Type B pancreatic cell (in vitro differentiated cells): ENCODE results near the gene ZFPM1. TPM values are rescaled to one million over a fixed set of nuclear protein-coding genes. Genes with fewer than 3 reads are reported as not detected.

ENCODE experiments used
- DNase-seq: peaks from one replicate; pipeline ENCODE4 v3.0.0; 2021; ENCODE audit warnings: mixed read lengths; ENCODE audit not compliant: unreplicated experiment; ENCODE audit errors: extremely low spot score
- H3K27ac Mint-ChIP-seq: 2 replicates; pipeline ENCODE4 v1.8.0; 2021; ENCODE audit warnings: mild to moderate bottlenecking, mixed read lengths
- H3K27me3 Mint-ChIP-seq: 2 replicates; pipeline ENCODE4 v1.8.0; 2021; ENCODE audit warnings: mixed read lengths
- H3K36me3 Mint-ChIP-seq: 2 replicates; pipeline ENCODE4 v1.8.0; 2021; ENCODE audit warnings: mixed read lengths
- H3K4me1 Mint-ChIP-seq: one replicate; pipeline ENCODE4 v1.8.0; 2021; ENCODE audit warnings: mixed read lengths; ENCODE audit not compliant: unreplicated experiment
- H3K4me3 Mint-ChIP-seq: 2 replicates; pipeline ENCODE4 v1.8.0; 2021; ENCODE audit warnings: mild to moderate bottlenecking, mixed read lengths
- H3K9me3 Mint-ChIP-seq: 2 replicates; pipeline ENCODE4 v1.8.0; 2021; ENCODE audit warnings: mixed read lengths
- total RNA-seq: library from RNA; stranded (reverse); gene quantifications from 2 replicates; pipeline ENCODE4 v1.2.1, GENCODE V29; 2021; ENCODE audit warnings: low replicate concordance
- TF ChIP-seq, protein P1 (sequence below): fragments of 200-600 bp; sonication (generic); conservative IDR thresholded peaks from 2 replicates; pipeline ENCODE4 v1.5.0; 2021; ENCODE audit warnings: antibody characterized with exemption, mild to moderate bottlenecking

ZFPM1 gene
- total RNA-seq, 1 donor from 2014 or later = 24.0 TPM

DNA sequence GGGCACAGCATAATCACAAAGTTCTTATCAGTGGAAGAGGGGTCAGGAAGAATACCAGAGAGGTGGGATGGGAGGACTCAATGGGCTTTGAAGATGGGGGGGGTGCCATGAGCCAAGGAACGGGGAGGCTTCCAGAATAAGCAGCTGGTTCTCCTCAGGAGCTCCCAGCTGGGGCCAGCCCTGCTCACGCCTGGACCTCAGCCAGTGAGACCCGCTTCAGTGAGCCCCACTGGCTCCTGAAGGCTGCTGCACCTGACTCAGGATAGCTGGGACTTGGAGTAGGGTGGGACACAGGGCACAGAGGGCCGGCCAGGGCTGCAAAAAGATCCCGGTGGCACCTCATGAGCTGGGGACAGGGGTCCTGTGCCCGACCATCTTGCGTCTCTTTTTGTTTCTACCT, 92.7 kb downstream of the ZFPM1 start:
- no peak for DNase-seq
- H3K4me1 Mint-ChIP-seq = no peaks in the 10 kb centered on the region
- H3K36me3 Mint-ChIP-seq = no peaks in the 10 kb centered on the region
- H3K27ac Mint-ChIP-seq = no peak overlapping the region
- H3K9me3 Mint-ChIP-seq = peaks cover 7% of the 10 kb centered on the region
- no peak overlapping the region for H3K4me3 Mint-ChIP-seq
- TF ChIP-seq, protein P1, sequence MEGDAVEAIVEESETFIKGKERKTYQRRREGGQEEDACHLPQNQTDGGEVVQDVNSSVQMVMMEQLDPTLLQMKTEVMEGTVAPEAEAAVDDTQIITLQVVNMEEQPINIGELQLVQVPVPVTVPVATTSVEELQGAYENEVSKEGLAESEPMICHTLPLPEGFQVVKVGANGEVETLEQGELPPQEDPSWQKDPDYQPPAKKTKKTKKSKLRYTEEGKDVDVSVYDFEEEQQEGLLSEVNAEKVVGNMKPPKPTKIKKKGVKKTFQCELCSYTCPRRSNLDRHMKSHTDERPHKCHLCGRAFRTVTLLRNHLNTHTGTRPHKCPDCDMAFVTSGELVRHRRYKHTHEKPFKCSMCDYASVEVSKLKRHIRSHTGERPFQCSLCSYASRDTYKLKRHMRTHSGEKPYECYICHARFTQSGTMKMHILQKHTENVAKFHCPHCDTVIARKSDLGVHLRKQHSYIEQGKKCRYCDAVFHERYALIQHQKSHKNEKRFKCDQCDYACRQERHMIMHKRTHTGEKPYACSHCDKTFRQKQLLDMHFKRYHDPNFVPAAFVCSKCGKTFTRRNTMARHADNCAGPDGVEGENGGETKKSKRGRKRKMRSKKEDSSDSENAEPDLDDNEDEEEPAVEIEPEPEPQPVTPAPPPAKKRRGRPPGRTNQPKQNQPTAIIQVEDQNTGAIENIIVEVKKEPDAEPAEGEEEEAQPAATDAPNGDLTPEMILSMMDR = no peak
- peaks cover 34% of the 10 kb centered on the region for H3K27me3 Mint-ChIP-seq

DNA sequence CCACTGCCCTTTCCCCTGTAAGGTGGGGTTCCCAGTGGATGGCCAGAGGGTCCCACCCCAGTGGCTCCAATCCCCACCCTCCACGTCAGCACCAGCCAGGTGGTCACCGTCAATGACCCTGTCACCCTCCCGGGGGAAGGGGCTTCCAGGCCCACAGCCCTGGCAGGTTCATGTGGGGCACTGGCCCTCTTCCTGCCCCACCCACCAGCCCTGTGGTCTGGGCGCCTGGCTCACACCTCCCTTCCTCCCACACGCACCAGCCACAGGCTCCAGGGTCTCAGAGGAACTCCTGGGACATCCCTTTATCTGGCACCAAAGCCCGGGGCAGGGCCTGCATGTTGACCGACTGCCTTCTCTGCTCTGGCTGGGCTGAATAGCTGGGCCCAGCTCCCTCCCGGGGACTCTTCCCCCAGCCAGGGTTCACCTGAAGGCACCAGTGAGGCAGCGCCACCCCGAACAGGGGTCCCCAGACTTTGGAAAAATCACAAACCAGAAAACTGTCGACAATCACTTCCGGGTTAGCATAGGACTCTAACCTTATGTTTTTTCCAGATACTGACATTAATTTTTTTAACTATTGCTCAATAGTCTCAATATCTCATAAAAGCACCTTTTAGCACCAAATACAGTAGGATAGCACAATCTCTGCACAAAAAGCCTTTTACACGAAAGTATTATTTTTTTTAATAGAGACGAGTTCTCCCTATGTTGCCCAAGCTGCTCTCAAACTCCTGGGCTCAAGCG, 95.2 kb downstream of the ZFPM1 start:
- TF ChIP-seq, protein P1 = no peak
- Mint-ChIP-seq H3K36me3 (no peaks in the 10 kb centered on the region), H3K27ac (no peak overlapping the region), H3K27me3 (peaks cover 36% of the 10 kb centered on the region), H3K4me1 (peaks cover 5% of the 10 kb centered on the region), H3K9me3 (peaks cover 5% of the 10 kb centered on the region), H3K4me3 (no peak overlapping the region)
- no peak for DNase-seq

GRCh38 chr16:88548985-88549384, 95.9 kb downstream of the ZFPM1 start:
- Mint-ChIP-seq H3K4me3 (no peak overlapping the region), H3K9me3 (no peaks in the 10 kb centered on the region), H3K36me3 (no peaks in the 10 kb centered on the region), H3K27me3 (peaks cover 37% of the 10 kb centered on the region), H3K4me1 (peaks cover 5% of the 10 kb centered on the region), H3K27ac (no peak overlapping the region)
- TF ChIP-seq, protein P1 = no peak
- no peak for DNase-seq

GRCh38 chr16:88549671-88550245, 96.7 kb downstream of the ZFPM1 start:
- TF ChIP-seq, protein P1 = no peak
- no peak overlapping the region for H3K4me3 Mint-ChIP-seq
- no peak for DNase-seq
- H3K27ac Mint-ChIP-seq = no peak overlapping the region
- H3K4me1 Mint-ChIP-seq = peaks cover 5% of the 10 kb centered on the region
- peaks cover 37% of the 10 kb centered on the region for H3K27me3 Mint-ChIP-seq
- no peaks in the 10 kb centered on the region for H3K36me3 Mint-ChIP-seq
- H3K9me3 Mint-ChIP-seq = no peaks in the 10 kb centered on the region

GRCh38 chr16:88550246-88550661, 97.2 kb downstream of the ZFPM1 start:
- no peaks in the 10 kb centered on the region for H3K9me3 Mint-ChIP-seq
- no peak for DNase-seq
- no peak overlapping the region for H3K27ac Mint-ChIP-seq
- H3K4me1 Mint-ChIP-seq = peaks cover 5% of the 10 kb centered on the region
- H3K27me3 Mint-ChIP-seq = peaks cover 34% of the 10 kb centered on the region
- H3K4me3 Mint-ChIP-seq = no peak overlapping the region
- no peaks in the 10 kb centered on the region for H3K36me3 Mint-ChIP-seq
- TF ChIP-seq, protein P1 = no peak
